VCaP (cell line): ENCODE data around the gene DBH.

Source experiments
- H3K27ac ChIP-seq: fragments of 450-650 bp; 2 replicates; pipeline ENCODE4 v1.5.1; 2017
- CTCF ChIP-seq: fragments of 450-650 bp; conservative IDR thresholded peaks from 2 replicates; pipeline ENCODE4 v1.5.1; 2017; ENCODE audit warnings: mild to moderate bottlenecking, moderate library complexity

Gene DBH

GRCh38 chr9:133640580-133641395 lies 4.6 kb downstream of the DBH start:
- TF ChIP-seq CTCF, result no peak
- no peak overlapping the region for H3K27ac ChIP-seq

- no peak overlapping the region for H3K27ac ChIP-seq
- no peak for TF ChIP-seq CTCF
These were observed 5.2 kb downstream of the DBH start for GRCh38 chr9:133641396-133641655.

- no peak for TF ChIP-seq CTCF
- no peak overlapping the region for H3K27ac ChIP-seq
These were observed 5.9 kb downstream of the DBH start for GRCh38 chr9:133641861-133642595.

GRCh38 chr9:133642708-133643361 lies 6.7 kb downstream of the DBH start:
- no peak for TF ChIP-seq CTCF

GRCh38 chr9:133643362-133643755 lies 7.2 kb downstream of the DBH start:
- no peak for TF ChIP-seq CTCF
- H3K27ac ChIP-seq, result no peak overlapping the region

More at GRCh38 chr9:133642708-133643361, 6.7 kb downstream of the DBH start:
- H3K27ac ChIP-seq, result no peak overlapping the region

- no peak for TF ChIP-seq CTCF
- no peak overlapping the region for H3K27ac ChIP-seq
These were observed 8.0 kb downstream of the DBH start for GRCh38 chr9:133643978-133644760.
